Stimulated activated CD4-positive, alpha-beta T cell treated with anti-CD3 and anti-CD28 coated beads, TNF-alpha, amount 100 ng/mL, for 1 hour (primary cell): ENCODE results near the gene MAP3K21.

Experiments
- DNase-seq, 3 donors: peaks; one replicate each; pipeline ENCODE4 v3.0.0-alpha.2; 2020; ENCODE audit warnings: low read depth in 3 of 3, low spot score in 1 of 3

MAP3K21 gene

DNA sequence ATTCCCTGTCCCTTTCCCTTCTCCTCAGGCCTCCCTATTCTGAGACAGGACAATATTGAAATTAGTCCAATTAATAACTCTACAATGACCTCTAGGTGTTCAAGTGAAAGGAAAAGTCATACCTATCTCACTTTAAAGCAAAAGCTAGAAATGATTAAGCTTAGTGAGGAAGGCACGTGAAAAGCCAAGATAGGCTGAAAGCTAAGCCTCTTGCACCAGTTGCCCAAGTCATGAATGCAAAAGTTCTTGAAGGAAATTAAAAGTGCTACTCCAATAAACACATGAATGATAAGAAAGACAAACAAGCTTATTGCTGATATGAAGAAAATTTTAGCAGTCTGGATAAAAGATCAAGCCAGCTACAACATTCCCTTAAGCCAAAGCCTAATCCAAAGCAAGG is 3.8 kb upstream of the MAP3K21 start:
- DNase-seq: no peak

DNA sequence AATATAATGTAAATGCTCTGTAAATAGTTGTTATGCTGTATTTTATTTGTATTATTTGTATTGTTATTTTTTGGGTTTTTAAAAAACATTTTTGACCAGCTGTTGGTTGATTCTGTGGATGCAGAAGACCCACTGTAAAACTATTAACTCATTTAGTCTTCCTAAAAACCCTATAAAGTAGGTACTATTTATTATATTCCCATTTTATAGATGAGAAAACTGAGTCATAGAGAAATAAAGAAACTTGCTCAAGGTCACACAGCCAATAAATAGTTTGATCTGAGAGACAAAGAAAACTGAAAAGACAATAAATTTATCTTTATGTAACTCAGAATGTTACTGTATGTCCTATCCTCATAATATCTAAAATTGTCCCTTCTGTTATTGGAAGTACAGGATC is 1.2 kb upstream of the MAP3K21 start:
- no peak for DNase-seq

- DNase-seq: peak; percentile 67 to 74 (median 73)
Measured at GRCh38 chr1:233326811-233327650, 493 bp upstream of the MAP3K21 start.

GRCh38 chr1:233328142-233328921 is 808 bp downstream of the MAP3K21 start:
- peak in 1 of 3 donors; percentile 7 for DNase-seq

- DNase-seq: no peak
Measured at GRCh38 chr1:233331676-233332519, 4.4 kb downstream of the MAP3K21 start.

DNA sequence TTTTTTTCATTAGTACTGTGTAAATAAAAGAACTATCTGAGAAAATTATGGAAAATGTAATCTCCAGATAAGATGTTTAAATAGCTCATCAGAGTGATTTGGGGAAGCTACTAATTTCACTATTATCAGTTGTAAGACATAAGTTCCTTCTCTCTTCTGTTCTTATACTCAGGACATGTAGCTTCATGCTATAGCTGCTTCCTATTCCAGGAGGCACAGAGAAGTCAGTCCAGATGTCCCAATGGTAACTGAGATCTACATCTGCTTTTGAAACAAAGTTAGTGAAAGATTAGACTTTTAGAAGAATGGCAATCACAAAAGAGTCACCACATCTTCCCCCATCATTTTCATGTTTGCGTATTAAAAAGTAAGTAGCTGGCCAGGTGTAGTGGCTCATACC is 5.6 kb downstream of the MAP3K21 start:
- DNase-seq: no peak

- no peak for DNase-seq
Measured at GRCh38 chr1:233334092-233334491, 6.6 kb downstream of the MAP3K21 start.

DNA sequence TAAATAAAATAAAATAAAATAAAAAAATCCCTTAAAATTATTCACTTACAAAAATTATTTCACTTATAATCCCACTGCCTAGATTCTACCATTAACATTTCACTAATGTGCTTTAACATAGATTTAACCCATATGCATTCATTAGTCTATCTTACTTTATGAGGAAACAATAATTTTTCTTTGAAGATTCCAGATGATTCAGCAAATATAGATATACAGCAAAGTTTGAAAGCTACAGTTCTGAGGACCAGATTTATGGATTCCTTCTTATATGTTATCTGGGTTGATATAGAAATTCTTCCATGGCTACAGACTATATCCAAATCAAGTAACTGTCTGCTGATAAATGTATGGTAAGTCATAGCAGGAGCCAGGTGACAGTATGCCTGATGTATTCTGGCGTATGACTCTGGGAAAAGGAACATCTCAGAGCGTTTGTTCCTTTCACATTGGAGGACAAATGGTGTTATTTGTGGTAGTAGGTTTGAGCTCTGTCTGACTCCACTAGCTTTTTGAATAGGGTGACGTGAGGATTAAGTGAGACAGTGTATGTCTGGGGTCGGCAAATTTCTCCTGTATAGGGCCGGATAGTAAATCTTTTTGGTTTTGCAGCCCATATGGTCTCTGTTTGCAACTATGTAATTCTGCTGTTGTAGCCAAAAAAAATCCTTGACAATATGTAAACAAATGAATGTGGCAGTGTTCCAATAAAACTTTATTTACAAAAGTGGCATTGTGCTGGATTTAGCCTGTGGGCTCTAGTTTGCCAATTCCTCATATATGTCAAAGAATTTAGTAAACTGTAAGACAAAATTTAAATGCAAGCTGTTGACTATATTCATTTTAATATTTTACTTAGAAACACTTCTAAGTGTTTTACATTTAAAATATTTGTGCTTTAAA is 9.3 kb downstream of the MAP3K21 start:
- DNase-seq: no peak

GRCh38 chr1:233337505-233337904 is 10.0 kb downstream of the MAP3K21 start:
- DNase-seq: no peak

GRCh38 chr1:233338102-233338501 is 10.6 kb downstream of the MAP3K21 start:
- DNase-seq: no peak

DNA sequence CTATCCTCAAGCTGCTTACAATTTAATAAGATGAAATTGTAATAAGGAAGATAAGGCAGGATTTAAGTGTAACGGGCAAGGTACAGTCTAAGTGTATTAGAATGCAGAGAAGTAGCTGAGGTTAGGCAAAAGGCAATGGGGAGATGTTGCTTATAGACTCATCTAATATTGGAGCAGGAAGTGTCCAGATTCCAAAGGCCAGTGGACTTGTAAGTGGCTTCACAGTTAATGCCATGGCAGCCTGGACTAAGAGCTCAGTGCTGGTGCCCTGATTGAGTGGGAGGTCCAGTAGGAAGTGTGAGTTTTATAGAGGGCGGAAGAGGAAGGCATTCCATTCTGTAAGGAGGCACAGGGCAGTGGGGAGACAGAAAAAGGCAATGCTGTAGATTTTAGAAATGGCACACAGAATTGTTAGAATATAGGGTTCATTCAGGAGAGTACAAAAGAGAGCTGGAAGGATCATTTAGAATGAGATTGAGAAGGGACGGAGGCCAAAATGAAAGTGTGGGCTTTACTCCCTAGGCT is 12.6 kb downstream of the MAP3K21 start:
- no peak for DNase-seq

- DNase-seq: no peak
Measured at GRCh38 chr1:233340966-233341516, 13.5 kb downstream of the MAP3K21 start.

- no peak for DNase-seq
Measured at GRCh38 chr1:233342086-233342485, 14.6 kb downstream of the MAP3K21 start.

- no peak for DNase-seq
Measured at GRCh38 chr1:233343262-233343661, 15.7 kb downstream of the MAP3K21 start.

GRCh38 chr1:233347338-233347737 is 19.8 kb downstream of the MAP3K21 start:
- DNase-seq: no peak

DNA sequence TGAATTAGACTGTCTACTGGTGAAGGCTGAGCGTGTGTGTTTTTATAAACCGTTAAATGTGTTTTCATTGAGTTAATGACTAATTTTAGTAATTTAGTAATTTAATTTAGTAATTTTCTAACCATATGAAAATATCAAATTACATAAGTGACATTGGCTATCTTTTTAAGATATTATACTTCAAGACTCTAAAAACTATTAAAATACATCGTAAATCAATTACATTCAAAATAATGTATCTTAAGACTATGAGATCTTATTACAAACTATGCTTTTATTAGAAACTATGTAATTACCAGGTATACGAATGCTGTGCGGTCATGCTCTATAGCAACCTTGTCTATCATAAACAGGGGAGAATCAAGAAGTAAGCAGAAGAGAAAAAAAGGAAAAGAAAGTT is 21.6 kb downstream of the MAP3K21 start:
- no peak for DNase-seq

DNA sequence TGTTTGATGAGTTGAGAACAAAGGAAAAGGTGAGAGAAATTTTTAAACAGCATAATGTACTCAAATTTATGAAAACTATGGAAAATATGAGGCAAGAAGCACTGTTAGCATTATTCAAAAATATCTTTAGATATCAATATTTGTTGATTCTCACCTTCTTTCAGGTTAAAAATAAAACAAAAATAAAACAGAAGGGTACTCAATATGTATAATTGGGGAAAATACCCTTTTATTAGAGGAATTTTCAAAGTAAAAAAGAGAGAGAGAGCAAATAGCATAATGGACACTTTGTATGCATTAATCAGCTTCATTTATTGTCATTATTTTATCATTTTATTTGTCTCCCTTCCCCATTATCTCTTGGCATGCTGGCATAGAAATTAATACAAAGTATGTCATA is 27.5 kb downstream of the MAP3K21 start:
- no peak for DNase-seq

- DNase-seq: no peak
Measured at GRCh38 chr1:233355841-233356704, 28.5 kb downstream of the MAP3K21 start.

DNA sequence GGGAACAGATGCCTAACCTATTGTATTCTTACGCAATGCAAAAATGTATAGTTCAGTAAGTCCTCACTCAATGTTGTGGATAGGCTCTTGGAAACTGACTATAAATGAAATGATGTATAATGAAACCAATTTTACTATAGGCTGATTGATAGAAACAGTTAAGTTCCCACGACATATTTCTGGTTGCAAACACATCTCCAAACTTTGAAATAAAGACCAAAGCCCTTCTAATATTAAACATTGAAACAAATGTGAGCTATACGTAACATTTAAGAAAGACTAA is 29.1 kb downstream of the MAP3K21 start:
- no peak for DNase-seq
